Stimulated activated CD4-positive, alpha-beta T cell treated with anti-CD3 and anti-CD28 coated beads, Interleukin-4, amount 100 ng/mL, for 4 hours (primary cell): ENCODE results near the gene ZBED1.
"Not testable (repeated sequence)": the region's sequence is repeated elsewhere in the genome, so short reads cannot be mapped to it uniquely, and the experiment has no call there.

ENCODE experiments used
- DNase-seq, 2 experiments: peaks; one replicate each; pipeline ENCODE4 v3.0.0-alpha.2; 2020

The ZBED1 gene

GRCh38 chrX:2473064-2473463, 27.7 kb downstream of the ZBED1 start:
- not testable (repeated sequence) for DNase-seq

- DNase-seq, result no peak
Observed at GRCh38 chrX:2471641-2472040, 29.1 kb downstream of the ZBED1 start.

GRCh38 chrX:2471126-2471525, 29.6 kb downstream of the ZBED1 start:
- not testable (repeated sequence) for DNase-seq

- not testable (repeated sequence) for DNase-seq
Observed at GRCh38 chrX:2469852-2470251, 30.9 kb downstream of the ZBED1 start.

GRCh38 chrX:2469196-2469685, 31.5 kb downstream of the ZBED1 start:
- no peak for DNase-seq

- DNase-seq, result no peak
Observed at GRCh38 chrX:2468261-2469195, 32.2 kb downstream of the ZBED1 start.

- no peak for DNase-seq
Observed at GRCh38 chrX:2466876-2467656, 33.7 kb downstream of the ZBED1 start.

- no peak for DNase-seq
Observed at GRCh38 chrX:2464677-2465166, 36.1 kb downstream of the ZBED1 start.

- DNase-seq, result no peak
Observed at GRCh38 chrX:2463973-2464676, 36.7 kb downstream of the ZBED1 start.

GRCh38 chrX:2463481-2463880, 37.3 kb downstream of the ZBED1 start:
- DNase-seq, result not testable (repeated sequence)

- no peak for DNase-seq
Observed at GRCh38 chrX:2462780-2463179, 38.0 kb downstream of the ZBED1 start.

GRCh38 chrX:2462074-2462473, 38.7 kb downstream of the ZBED1 start:
- DNase-seq, result no peak

- DNase-seq, result no peak
Observed at GRCh38 chrX:2461711-2462016, 39.1 kb downstream of the ZBED1 start.

- DNase-seq, result not testable (repeated sequence)
Observed at GRCh38 chrX:2460821-2461710, 39.7 kb downstream of the ZBED1 start.

- not testable (repeated sequence) for DNase-seq
Observed at GRCh38 chrX:2460048-2460447, 40.7 kb downstream of the ZBED1 start.

- DNase-seq, result no peak
Observed at GRCh38 chrX:2458309-2458708, 42.5 kb downstream of the ZBED1 start.

- no peak for DNase-seq
Observed at GRCh38 chrX:2457289-2458133, 43.3 kb downstream of the ZBED1 start.

GRCh38 chrX:2456091-2456490, 44.7 kb downstream of the ZBED1 start:
- not testable (repeated sequence) for DNase-seq

GRCh38 chrX:2454620-2455019, 46.2 kb downstream of the ZBED1 start:
- DNase-seq, result not testable (repeated sequence)

- no peak for DNase-seq
Observed at GRCh38 chrX:2452799-2453198, 48.0 kb downstream of the ZBED1 start.

GRCh38 chrX:2452317-2452784, 48.4 kb downstream of the ZBED1 start:
- no peak for DNase-seq
